ENCODE data around the gene CHST15. TPM values are rescaled to one million over a fixed set of nuclear protein-coding genes. Genes with fewer than 3 reads are reported as not detected.

CHST15 gene
- total and polyA plus RNA-seq, 2 of the 13 experiments (the other 11 are each of a cell fraction or from before 2014, with no cell fraction given) = 1.4 to 94.7 TPM

DNA sequence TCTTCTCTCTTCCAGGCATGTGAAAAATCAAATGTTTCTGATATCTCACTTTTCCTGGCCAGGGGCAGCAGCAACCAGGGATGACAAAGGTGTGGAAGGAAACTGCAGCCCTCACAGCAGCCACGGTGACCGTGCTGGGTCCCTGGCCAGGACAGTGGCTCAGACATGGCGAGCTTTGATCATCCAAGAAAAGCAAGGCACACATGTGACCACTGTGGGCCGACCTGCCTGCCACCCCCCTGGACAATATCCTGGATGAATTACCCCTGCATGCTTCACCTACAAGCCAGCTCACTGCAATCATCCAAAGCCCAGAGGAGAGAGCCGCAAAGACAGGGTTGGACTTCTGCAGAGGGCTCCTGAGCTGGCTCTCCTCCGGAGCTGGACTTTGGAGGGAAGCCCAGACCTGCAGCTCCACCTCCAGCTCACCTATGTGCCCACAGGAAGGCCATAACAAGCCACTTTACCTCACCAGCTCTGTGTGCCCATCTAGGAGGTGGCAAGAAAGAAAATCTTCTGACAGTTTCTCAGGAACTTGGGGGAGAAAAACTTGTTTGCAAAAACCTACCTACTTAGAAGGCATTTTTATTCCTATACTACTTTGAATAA lies 2.7 kb downstream of the CHST15 start:
- Histone ChIP-seq H3K4me1 (ENCODE audit: insufficient read depth, low read length) (peaks cover 78% of the 10 kb centered on the region), H3K79me2 (ENCODE audit: insufficient read depth, low read length) (peaks cover 71% of the 10 kb centered on the region), H3K27me3 (ENCODE audit: control insufficient read depth in 1 of 2, insufficient read depth in 2 of 2, low read length in 2 of 2) (peaks cover 0 to 14% of the 10 kb centered on the region in 2 experiments; a peak in 2 of 5 replicates), H3K27ac (ENCODE audit: extremely low read length, insufficient read depth, low read length) (no peak overlapping the region), H3K4me2 (ENCODE audit: low read depth, low read length) (peak overlapping the region; percentile 92), H3K36me3 (replicated peaks in 1 of 2; ENCODE audit: control insufficient read depth in 1 of 2, insufficient read depth in 2 of 2, low read length in 2 of 2) (peaks cover 7 to 30% of the 10 kb centered on the region in 2 experiments), H4K20me1 (ENCODE audit: insufficient read depth, low read length) (peaks cover 62% of the 10 kb centered on the region), H3K4me3 (replicated peaks in 1 of 3; ENCODE audit: insufficient read depth in 1 of 3, low read depth in 2 of 3, low read length in 3 of 3) (peak overlapping the region; percentile 86 to 91 (median 91)), H2AFZ (ENCODE audit: low read length) (no peak overlapping the region), H3K9me3 (ENCODE audit: low read length) (no peaks in the 10 kb centered on the region), H3K9ac (ENCODE audit: insufficient read depth, low read depth, low read length) (peak overlapping the region; percentile 73)
- POLR2A ChIA-PET = interaction anchor here (0.7 to 4.9 kb wide), 6 partner anchors 19 to 86 kb away, joined by 3 to 20 read pairs (median 3); no protein-coding TSS in a partner anchor
- intact Hi-C loops (cut with micrococcal nuclease; ENCODE audit: unreplicated experiment) (no loop called here), in situ Hi-C loops (cut with HindIII; ENCODE audit: extremely low pct_ligation_motif_present, low pct_unique_long_range_greater_than_20kb) (loop anchor here (5.0 kb wide), 1 partner anchor 93 kb away; no protein-coding TSS in a partner anchor)
- ATAC-seq (peak; percentile 27), FAIRE-seq (peak; percentile 15), DNase-seq (ENCODE audit: low spot score) (peak; percentile 34)
- CTCF ChIA-PET (ENCODE audit: low intra/inter-chr PET ratio, low total read pairs) = no interaction called here
- no TSS peak for BruUV-seq (replicated peaks)
- WGBS (ENCODE audit: low lambda C conversion rate) = 52% methylated on average over 4 of the region's 6 CpGs
- 0 out of 2 replicates have a peak, but pooled peaks have one; percentile 0 for TF ChIP-seq ZSCAN31 (CRISPR knock-in tag; IDR thresholded peaks at IDR 0.05; ENCODE audit: low read depth)
- TF ChIP-seq, protein P1, sequence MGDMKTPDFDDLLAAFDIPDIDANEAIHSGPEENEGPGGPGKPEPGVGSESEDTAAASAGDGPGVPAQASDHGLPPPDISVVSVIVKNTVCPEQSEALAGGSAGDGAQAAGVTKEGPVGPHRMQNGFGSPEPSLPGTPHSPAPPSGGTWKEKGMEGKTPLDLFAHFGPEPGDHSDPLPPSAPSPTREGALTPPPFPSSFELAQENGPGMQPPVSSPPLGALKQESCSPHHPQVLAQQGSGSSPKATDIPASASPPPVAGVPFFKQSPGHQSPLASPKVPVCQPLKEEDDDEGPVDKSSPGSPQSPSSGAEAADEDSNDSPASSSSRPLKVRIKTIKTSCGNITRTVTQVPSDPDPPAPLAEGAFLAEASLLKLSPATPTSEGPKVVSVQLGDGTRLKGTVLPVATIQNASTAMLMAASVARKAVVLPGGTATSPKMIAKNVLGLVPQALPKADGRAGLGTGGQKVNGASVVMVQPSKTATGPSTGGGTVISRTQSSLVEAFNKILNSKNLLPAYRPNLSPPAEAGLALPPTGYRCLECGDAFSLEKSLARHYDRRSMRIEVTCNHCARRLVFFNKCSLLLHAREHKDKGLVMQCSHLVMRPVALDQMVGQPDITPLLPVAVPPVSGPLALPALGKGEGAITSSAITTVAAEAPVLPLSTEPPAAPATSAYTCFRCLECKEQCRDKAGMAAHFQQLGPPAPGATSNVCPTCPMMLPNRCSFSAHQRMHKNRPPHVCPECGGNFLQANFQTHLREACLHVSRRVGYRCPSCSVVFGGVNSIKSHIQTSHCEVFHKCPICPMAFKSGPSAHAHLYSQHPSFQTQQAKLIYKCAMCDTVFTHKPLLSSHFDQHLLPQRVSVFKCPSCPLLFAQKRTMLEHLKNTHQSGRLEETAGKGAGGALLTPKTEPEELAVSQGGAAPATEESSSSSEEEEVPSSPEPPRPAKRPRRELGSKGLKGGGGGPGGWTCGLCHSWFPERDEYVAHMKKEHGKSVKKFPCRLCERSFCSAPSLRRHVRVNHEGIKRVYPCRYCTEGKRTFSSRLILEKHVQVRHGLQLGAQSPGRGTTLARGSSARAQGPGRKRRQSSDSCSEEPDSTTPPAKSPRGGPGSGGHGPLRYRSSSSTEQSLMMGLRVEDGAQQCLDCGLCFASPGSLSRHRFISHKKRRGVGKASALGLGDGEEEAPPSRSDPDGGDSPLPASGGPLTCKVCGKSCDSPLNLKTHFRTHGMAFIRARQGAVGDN (CRISPR knock-in tag; IDR thresholded peaks at IDR 0.05) = peak; percentile 56
- TF ChIP-seq, protein P2, sequence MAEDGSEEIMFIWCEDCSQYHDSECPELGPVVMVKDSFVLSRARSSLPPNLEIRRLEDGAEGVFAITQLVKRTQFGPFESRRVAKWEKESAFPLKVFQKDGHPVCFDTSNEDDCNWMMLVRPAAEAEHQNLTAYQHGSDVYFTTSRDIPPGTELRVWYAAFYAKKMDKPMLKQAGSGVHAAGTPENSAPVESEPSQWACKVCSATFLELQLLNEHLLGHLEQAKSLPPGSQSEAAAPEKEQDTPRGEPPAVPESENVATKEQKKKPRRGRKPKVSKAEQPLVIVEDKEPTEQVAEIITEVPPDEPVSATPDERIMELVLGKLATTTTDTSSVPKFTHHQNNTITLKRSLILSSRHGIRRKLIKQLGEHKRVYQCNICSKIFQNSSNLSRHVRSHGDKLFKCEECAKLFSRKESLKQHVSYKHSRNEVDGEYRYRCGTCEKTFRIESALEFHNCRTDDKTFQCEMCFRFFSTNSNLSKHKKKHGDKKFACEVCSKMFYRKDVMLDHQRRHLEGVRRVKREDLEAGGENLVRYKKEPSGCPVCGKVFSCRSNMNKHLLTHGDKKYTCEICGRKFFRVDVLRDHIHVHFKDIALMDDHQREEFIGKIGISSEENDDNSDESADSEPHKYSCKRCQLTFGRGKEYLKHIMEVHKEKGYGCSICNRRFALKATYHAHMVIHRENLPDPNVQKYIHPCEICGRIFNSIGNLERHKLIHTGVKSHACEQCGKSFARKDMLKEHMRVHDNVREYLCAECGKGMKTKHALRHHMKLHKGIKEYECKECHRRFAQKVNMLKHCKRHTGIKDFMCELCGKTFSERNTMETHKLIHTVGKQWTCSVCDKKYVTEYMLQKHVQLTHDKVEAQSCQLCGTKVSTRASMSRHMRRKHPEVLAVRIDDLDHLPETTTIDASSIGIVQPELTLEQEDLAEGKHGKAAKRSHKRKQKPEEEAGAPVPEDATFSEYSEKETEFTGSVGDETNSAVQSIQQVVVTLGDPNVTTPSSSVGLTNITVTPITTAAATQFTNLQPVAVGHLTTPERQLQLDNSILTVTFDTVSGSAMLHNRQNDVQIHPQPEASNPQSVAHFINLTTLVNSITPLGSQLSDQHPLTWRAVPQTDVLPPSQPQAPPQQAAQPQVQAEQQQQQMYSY (CRISPR knock-in tag; IDR thresholded peaks at IDR 0.05) = peak; percentile 90
- peak; percentile 35 for TF ChIP-seq STAG1 (CRISPR knock-in tag; IDR thresholded peaks at IDR 0.05)
- TF ChIP-seq, protein P3, sequence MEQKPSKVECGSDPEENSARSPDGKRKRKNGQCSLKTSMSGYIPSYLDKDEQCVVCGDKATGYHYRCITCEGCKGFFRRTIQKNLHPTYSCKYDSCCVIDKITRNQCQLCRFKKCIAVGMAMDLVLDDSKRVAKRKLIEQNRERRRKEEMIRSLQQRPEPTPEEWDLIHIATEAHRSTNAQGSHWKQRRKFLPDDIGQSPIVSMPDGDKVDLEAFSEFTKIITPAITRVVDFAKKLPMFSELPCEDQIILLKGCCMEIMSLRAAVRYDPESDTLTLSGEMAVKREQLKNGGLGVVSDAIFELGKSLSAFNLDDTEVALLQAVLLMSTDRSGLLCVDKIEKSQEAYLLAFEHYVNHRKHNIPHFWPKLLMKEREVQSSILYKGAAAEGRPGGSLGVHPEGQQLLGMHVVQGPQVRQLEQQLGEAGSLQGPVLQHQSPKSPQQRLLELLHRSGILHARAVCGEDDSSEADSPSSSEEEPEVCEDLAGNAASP (CRISPR knock-in tag; IDR thresholded peaks at IDR 0.05; ENCODE audit: borderline replicate concordance) = no peak
- 0 out of 2 replicates have a peak, but pooled peaks have one; percentile 63 for TF ChIP-seq ZNF607 (CRISPR knock-in tag; IDR thresholded peaks at IDR 0.05; ENCODE audit: borderline replicate concordance)
- no peak for TF ChIP-seq PHB2 (IDR thresholded peaks at IDR 0.05; ENCODE audit: partially characterized antibody)
- peak; percentile 37; the same call in 1 of the 2 replicates for TF ChIP-seq RAD21 (CRISPR knock-in tag; IDR thresholded peaks at IDR 0.05)
- TF ChIP-seq, protein P4, sequence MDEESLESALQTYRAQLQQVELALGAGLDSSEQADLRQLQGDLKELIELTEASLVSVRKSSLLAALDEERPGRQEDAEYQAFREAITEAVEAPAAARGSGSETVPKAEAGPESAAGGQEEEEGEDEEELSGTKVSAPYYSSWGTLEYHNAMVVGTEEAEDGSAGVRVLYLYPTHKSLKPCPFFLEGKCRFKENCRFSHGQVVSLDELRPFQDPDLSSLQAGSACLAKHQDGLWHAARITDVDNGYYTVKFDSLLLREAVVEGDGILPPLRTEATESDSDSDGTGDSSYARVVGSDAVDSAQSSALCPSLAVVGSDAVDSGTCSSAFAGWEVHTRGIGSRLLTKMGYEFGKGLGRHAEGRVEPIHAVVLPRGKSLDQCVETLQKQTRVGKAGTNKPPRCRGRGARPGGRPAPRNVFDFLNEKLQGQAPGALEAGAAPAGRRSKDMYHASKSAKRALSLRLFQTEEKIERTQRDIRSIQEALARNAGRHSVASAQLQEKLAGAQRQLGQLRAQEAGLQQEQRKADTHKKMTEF (CRISPR knock-in tag; IDR thresholded peaks at IDR 0.05) = 0 out of 2 replicates have a peak, but pooled peaks have one; percentile 12
- 0 out of 2 replicates have a peak, but pooled peaks have one; percentile 37 for TF ChIP-seq ZNF230 (CRISPR knock-in tag; IDR thresholded peaks at IDR 0.05)
- peak; percentile 21; the same call in 1 of the 2 replicates for TF ChIP-seq AKAP8 (CRISPR knock-in tag; IDR thresholded peaks at IDR 0.05)
- no peak for TF ChIP-seq RELA (CRISPR knock-in tag; IDR thresholded peaks at IDR 0.05)

Measured in HepG2 (cell line).